GM12801 (cell line): ENCODE results near the gene EVI5.

Source experiments
- CTCF ChIP-seq: IDR thresholded peaks from one replicate; pipeline ENCODE4 v1.5.1; 2011; ENCODE audit warnings: control low read depth; ENCODE audit not compliant: insufficient read length; ENCODE audit errors: extremely low read depth

The EVI5 gene

GRCh38 chr1:92653605-92654381, 131.1 kb downstream of the EVI5 start:
- no peak for TF ChIP-seq CTCF

DNA sequence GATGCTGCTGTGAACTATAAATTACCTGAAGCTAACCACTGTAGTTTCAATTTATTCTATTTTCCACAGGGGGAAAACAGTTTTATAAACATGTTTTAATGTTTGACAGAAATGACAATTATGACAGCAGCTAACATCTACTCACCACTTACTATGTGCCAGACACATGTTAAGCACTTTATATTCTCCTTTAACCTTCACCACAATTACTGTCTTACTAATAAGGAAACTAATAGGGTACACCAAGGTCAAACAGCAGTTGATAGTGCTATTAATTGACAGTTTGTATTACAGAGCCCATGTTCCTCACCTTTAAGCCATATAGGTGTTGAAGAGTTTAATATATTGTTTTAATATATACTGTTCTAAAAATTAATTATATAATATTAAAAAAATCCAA, 146.4 kb downstream of the EVI5 start:
- TF ChIP-seq CTCF, result no peak

- TF ChIP-seq CTCF, result no peak
Observed at GRCh38 chr1:92623187-92623778, 161.6 kb downstream of the EVI5 start.

DNA sequence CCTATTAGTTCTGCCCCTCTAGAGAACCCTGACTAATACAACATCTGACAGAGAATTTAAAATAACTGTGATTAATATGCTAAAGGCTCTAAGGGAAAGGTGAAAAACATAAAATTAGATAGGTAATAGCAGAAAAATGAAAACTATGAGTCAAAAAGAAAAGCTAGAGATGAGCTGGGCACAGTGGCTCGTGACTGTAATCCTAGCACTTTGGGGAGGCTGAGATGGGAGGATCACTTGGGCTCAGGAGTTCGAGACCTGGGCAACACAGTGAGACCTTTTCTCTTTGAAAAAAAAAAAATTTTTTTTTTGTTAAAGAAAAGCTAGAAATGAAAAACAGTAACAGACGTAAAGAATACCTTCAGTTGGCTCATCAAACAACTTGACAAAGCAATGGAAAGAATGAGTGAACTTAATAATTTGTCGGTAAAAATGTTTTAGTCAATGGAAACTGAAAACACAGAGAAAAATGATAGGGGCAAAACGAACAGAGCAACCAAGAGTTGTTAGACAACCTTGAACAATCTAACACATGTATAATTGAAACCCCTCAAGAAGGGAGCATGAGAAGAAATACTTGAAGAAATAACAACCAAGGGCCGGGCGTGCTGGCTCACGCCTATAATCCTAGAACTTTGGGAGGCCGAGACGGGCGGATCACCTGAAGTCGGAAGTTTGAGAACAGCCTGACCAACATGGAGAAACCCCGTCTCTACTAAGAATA, 165.3 kb downstream of the EVI5 start:
- no peak for TF ChIP-seq CTCF

DNA sequence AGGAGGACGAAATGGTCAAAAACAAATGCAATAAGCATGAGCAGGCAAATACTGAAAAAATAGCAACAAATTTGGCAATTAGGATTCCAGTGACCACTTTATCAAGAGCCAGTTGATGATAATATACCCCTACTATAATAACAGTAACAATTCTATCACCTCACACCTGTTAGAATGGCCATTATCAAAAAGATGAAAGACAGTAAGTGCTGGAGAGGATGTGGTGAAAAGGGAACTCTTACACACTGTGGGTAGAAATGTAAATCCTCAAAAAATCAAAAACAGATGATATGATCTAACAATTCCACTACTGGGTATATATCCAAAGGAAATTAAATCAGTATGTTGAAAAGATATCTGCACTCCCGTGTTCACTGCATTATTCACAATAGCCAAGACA, 183.9 kb downstream of the EVI5 start:
- no peak for TF ChIP-seq CTCF

- no peak for TF ChIP-seq CTCF
Observed at GRCh38 chr1:92599184-92599583, 185.7 kb downstream of the EVI5 start.

- TF ChIP-seq CTCF, result no peak
Observed at GRCh38 chr1:92587445-92587844, 197.5 kb downstream of the EVI5 start.
